ENCODE results near the gene VPS39.
A peak's percentile ranks its signal among the peaks of the same experiment; 100 is the strongest.

Gene VPS39

DNA sequence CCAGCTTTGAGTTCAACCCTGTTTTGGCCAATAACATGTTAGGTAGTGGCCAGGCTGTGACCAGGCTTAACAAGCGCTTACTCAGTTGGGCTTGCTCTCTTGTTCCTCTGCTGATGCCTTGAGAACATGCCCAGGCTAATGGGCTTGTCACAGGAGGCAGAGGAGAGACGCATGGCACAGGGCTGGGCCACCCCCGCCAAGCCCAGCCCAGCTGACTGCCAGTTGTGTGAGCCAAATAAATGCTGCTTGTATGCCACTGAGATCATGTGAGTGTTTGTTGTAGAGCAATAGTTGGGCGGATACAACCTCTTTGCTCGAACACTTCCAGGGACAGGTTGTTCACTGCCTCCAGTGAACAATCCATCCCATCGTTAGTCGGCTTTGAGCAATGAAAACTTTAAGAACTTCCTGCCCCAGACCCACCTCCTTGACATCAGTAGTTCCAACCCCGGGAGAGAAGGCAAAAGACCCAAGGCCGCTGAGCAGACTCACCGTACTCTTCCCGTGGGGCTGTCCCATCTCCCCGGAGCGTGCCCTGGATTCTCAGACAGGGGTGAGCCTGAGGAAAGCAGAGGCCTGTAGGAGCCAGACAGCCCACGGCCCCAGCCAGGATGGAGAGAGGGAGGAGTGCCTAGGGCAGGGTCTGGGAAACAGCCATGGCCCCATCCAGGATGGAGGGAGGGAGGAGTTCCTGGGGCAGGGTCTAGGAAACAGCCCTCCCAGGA is 55.7 kb downstream of the VPS39 start:
- TF ChIP-seq, protein P1, sequence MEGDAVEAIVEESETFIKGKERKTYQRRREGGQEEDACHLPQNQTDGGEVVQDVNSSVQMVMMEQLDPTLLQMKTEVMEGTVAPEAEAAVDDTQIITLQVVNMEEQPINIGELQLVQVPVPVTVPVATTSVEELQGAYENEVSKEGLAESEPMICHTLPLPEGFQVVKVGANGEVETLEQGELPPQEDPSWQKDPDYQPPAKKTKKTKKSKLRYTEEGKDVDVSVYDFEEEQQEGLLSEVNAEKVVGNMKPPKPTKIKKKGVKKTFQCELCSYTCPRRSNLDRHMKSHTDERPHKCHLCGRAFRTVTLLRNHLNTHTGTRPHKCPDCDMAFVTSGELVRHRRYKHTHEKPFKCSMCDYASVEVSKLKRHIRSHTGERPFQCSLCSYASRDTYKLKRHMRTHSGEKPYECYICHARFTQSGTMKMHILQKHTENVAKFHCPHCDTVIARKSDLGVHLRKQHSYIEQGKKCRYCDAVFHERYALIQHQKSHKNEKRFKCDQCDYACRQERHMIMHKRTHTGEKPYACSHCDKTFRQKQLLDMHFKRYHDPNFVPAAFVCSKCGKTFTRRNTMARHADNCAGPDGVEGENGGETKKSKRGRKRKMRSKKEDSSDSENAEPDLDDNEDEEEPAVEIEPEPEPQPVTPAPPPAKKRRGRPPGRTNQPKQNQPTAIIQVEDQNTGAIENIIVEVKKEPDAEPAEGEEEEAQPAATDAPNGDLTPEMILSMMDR (IDR thresholded peaks at IDR 0.05; ENCODE audit: insufficient read depth, low read depth, low read length, missing control alignments) = no peak
- peak; percentile 67 for DNase-seq (ENCODE audit: low read depth)
- H3K4me3 ChIP-seq (ENCODE audit: low read length) = no peak overlapping the region

DNA sequence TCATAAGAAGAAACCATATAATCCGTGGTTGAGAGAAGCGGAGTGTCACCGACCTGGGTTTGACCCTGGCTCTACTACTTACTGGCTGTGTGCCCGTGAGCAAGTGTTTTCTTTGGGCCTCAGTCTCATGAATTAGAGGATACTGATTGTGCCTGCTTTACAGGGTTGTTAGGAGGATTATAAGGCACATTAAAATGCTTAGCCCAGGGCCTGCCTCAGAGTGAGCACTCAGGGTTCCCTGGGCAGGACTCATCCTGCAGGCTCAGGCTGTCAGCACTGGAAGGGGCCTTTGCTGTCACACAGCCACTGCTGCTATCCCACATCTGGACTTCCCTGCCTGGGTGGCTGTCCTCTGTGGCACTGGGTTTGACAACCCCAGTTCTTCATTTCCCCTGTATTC is 56.4 kb downstream of the VPS39 start:
- no peak overlapping the region for H3K4me3 ChIP-seq (ENCODE audit: low read length)
- no peak for DNase-seq (ENCODE audit: low read depth)
- TF ChIP-seq, protein P1 (IDR thresholded peaks at IDR 0.05; ENCODE audit: insufficient read depth, low read depth, low read length, missing control alignments) = no peak

DNA sequence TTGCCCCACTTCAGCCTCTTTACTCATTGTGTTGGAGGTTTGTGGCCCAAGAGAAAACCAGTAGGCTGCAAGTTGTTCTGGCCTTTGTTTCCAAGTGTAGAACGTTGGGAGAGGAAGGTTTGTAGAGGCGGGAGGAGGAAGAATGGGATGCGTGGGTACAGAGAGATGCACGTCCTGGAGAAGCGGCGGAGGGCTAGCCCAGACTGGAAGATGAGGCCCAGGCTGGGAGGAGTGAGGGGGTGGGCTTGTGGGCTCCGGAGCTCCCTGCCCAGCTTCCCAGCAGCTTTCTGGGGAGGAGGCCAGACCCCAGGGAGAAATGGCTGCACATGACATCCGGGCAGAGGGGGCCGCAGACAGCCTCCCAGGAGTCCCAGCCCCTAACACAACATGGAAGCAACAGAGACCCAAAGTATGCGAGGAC is 57.0 kb downstream of the VPS39 start:
- no peak for DNase-seq (ENCODE audit: low read depth)
- H3K4me3 ChIP-seq (ENCODE audit: low read length) = no peak overlapping the region
- TF ChIP-seq, protein P1 (IDR thresholded peaks at IDR 0.05; ENCODE audit: insufficient read depth, low read depth, low read length, missing control alignments) = no peak

DNA sequence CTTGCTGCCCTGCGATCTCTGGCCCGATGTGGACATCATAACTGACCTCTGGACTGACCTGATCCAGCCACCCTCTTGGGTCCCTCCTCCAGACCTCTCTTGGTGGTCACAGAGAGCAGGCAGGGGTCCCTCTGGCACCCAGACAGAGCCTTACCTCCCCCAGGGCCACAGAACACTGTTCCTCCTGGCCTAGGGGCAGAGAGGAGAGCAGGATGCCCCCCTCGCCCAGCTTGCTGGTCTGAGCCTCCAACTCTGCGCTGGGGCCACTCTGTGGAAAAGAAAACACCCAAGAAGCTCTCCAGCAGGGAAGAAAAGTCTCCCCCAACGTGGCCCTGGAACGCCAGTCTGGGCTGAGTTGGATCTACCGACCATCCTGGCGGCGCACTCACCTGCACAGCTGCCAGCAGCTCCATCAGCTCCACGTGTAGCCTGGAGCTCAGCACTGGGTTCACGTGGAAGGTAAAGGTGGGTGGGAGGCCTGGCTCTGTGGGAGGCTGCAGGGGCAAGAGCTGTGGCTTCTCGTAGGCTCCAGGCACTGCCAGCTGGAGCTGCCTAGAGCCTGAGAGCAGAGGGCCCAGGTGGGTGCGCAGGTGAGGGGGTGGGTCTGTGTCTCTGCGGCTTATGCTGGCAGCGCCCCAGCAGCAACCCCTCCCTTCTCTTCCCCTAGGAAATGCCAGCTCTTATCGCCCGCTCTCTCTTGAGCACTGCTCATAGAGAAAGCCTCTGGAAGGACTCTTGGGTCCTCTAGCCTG is 57.7 kb downstream of the VPS39 start:
- no peak for DNase-seq (ENCODE audit: low read depth)
- H3K4me3 ChIP-seq (ENCODE audit: low read length) = no peak overlapping the region
- TF ChIP-seq, protein P1 (IDR thresholded peaks at IDR 0.05; ENCODE audit: insufficient read depth, low read depth, low read length, missing control alignments) = no peak

DNA sequence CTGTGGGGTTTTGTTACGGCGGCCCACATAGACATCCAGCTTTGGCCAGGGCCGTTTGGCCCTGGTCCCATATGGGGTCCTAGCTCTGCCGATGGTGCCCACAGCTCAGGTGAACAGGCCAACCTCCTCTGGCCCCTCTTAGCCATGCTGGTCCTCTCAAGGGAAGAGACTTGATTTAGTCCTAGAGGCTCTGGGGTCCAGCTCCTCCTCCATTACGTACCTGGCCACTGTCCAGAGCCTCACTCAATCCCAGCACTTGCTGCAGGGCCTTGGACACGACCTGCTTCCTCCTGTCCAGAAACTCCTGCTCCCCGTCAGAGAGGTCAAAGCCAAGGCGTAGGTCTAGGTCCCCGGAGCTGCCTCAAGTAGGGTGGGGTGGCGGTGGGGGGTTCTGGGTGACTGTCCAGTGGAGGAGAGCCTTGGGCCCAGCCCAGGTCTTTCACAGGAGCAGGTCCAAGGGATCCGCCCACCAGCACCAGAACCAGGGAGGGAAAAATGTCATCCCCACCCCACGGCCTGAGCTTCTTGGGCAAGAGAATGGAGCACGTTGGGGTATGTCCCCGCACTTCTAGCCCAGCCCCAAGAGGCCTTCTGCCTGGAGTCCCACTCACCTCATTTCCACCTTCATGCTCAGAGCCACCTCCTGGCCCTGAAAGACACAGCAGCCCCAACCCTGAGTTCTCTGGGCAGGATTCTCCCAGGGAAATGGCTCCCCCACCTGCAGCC is 58.4 kb downstream of the VPS39 start:
- no peak overlapping the region for H3K4me3 ChIP-seq (ENCODE audit: low read length)
- TF ChIP-seq, protein P1 (IDR thresholded peaks at IDR 0.05; ENCODE audit: insufficient read depth, low read depth, low read length, missing control alignments) = no peak
- DNase-seq (ENCODE audit: low read depth) = no peak

DNA sequence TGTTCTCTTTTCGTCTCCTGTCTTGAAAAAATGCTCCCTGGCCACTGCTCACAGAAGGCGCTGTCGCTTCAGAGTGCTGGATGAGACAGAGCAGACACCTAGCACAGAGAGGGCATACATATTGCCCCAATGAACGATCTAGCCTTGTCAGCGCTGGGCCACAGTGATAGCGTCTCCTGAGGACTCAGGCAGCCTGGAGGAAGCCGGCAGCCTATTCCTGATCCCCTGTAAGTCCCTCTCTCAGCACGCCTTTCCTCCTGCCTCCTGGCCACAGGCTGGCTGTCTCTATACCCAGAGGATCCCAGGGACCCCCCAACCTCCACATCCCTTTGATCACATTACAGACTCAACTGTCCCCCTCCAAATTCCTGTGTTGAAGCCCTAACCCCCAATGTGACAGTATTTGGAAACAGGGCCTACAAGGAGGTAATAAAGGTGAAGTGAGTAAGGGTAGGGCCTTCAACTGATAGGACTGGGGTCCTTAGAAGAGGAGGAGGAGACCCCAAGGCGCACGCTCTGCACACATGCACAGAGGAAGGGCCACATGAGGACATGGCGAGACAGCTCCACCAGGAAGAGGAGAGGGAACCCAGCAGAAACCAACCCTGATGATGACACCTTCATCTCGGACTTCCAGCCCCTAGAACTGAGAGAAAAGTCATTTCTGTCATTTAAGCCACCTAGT is 59.2 kb downstream of the VPS39 start:
- DNase-seq (ENCODE audit: low read depth) = no peak
- TF ChIP-seq, protein P1 (IDR thresholded peaks at IDR 0.05; ENCODE audit: insufficient read depth, low read depth, low read length, missing control alignments) = no peak
- H3K4me3 ChIP-seq (ENCODE audit: low read length) = no peak overlapping the region
